HepG2 (cell line): ENCODE measurements around the gene BAHD1. TPM values are rescaled to one million over a fixed set of nuclear protein-coding genes. Genes with fewer than 3 reads are reported as not detected.

Experiments used
- ATF1 ChIP-seq: IDR thresholded peaks from 2 replicates; pipeline ENCODE4 v1.6.1; 2016; ENCODE audit warnings: mild to moderate bottlenecking, control low read depth
- CENPT ChIP-seq: sonication (generic); formaldehyde crosslinking; IDR thresholded peaks from 2 replicates; pipeline ENCODE4 v1.8.0; 2022; ENCODE audit warnings: low read depth, mild to moderate bottlenecking, moderate library complexity, missing genetic modification reagents
- EED ChIP-seq: sonication (generic); formaldehyde crosslinking; IDR thresholded peaks from 2 replicates; pipeline ENCODE4 v1.5.0; 2020; ENCODE audit warnings: mild to moderate bottlenecking, missing genetic modification reagents
- KLF12 ChIP-seq: sonication (generic); formaldehyde crosslinking; IDR thresholded peaks from 2 replicates; pipeline ENCODE4 v1.4.0; 2020; ENCODE audit warnings: missing genetic modification reagents, borderline replicate concordance
- LBX2 ChIP-seq: sonication (generic); formaldehyde crosslinking; IDR thresholded peaks from 2 replicates; pipeline ENCODE4 v1.5.0; 2020; ENCODE audit warnings: missing genetic modification reagents, mild to moderate bottlenecking, borderline replicate concordance
- LCORL ChIP-seq, 2 experiments: fragments of 450-650 bp in 1 of 2; sonication (generic) in 1 of 2; formaldehyde crosslinking in 1 of 2; IDR thresholded peaks; 2 replicates each; pipeline versions ENCODE4 v1.5.0 to v1.6.1; 2017 to 2020; ENCODE audit warnings: antibody characterized with exemption in 1 of 2, missing genetic modification reagents in 1 of 2
- MTF1 ChIP-seq: sonication (generic); formaldehyde crosslinking; IDR thresholded peaks from 2 replicates; pipeline ENCODE4 v1.5.0; 2020; ENCODE audit warnings: missing genetic modification reagents
- PBX3 ChIP-seq: sonication (generic); formaldehyde crosslinking; IDR thresholded peaks from 2 replicates; pipeline ENCODE4 v1.8.1; 2023; ENCODE audit warnings: missing genetic modification reagents, inconsistent platforms, borderline replicate concordance
- RBFOX2 ChIP-seq: fragments of 200-400 bp; formaldehyde crosslinking; IDR thresholded peaks from 2 replicates; pipeline ENCODE4 v1.6.1; 2017; ENCODE audit warnings: low read depth, mild to moderate bottlenecking, low read length
- RELA ChIP-seq: sonication (generic); formaldehyde crosslinking; IDR thresholded peaks from 2 replicates; pipeline ENCODE4 v1.4.0; 2020; ENCODE audit warnings: missing genetic modification reagents
- SAP130 ChIP-seq: IDR thresholded peaks from 2 replicates; pipeline ENCODE4 v1.6.1; 2016; ENCODE audit warnings: low read depth
- SETDB1 ChIP-seq: sonication (generic); formaldehyde crosslinking; IDR thresholded peaks from 2 replicates; pipeline ENCODE4 v1.5.1; 2020; ENCODE audit warnings: missing genetic modification reagents, mild to moderate bottlenecking, borderline replicate concordance
- STAT6 ChIP-seq: sonication (generic); formaldehyde crosslinking; IDR thresholded peaks from 2 replicates; pipeline ENCODE4 v1.4.0; 2020; ENCODE audit warnings: missing genetic modification reagents, mild to moderate bottlenecking, borderline replicate concordance
- SYNCRIP ChIP-seq: fragments of 200-400 bp; formaldehyde crosslinking; IDR thresholded peaks from 2 replicates; pipeline ENCODE4 v1.6.1; 2018; ENCODE audit warnings: mild to moderate bottlenecking, low read depth, low read length; ENCODE audit not compliant: insufficient read depth
- ZNF136 ChIP-seq: sonication (generic); formaldehyde crosslinking; IDR thresholded peaks from 2 replicates; pipeline ENCODE4 v1.8.1; 2022; ENCODE audit warnings: low read depth, mild to moderate bottlenecking, moderate library complexity, missing genetic modification reagents
- ZNF235 ChIP-seq: sonication (generic); formaldehyde crosslinking; IDR thresholded peaks from 2 replicates; pipeline ENCODE4 v1.8.1; 2023; ENCODE audit warnings: mild to moderate bottlenecking, missing genetic modification reagents, borderline replicate concordance
- ZNF441 ChIP-seq: sonication (generic); formaldehyde crosslinking; IDR thresholded peaks from 2 replicates; pipeline ENCODE4 v1.7.0; 2021; ENCODE audit warnings: missing genetic modification reagents, borderline replicate concordance
- ZNF678 ChIP-seq: sonication (generic); formaldehyde crosslinking; IDR thresholded peaks from 2 replicates; pipeline ENCODE4 v1.4.0; 2020; ENCODE audit warnings: mild to moderate bottlenecking, missing genetic modification reagents
- ZNF800 ChIP-seq: sonication (generic); formaldehyde crosslinking; IDR thresholded peaks from 2 replicates; pipeline ENCODE4 v1.4.0; 2020; ENCODE audit warnings: missing genetic modification reagents
- ZSCAN12 ChIP-seq: sonication (generic); formaldehyde crosslinking; IDR thresholded peaks from 2 replicates; pipeline ENCODE4 v1.9.0; 2021; ENCODE audit warnings: mild to moderate bottlenecking, missing genetic modification reagents
- ZSCAN22 ChIP-seq: sonication (generic); formaldehyde crosslinking; IDR thresholded peaks from 2 replicates; pipeline ENCODE4 v1.4.0; 2020; ENCODE audit warnings: mild to moderate bottlenecking, missing genetic modification reagents
- polyA plus RNA-seq, 8 experiments: library from polyadenylated mRNA; depleted of rRNA in 3 of 8; stranded (reverse) in 7 of 8; unstranded in 1 of 8; fragments of >200 nt; fragmentation: Illumina TruSeq in 4 of 8; extraction: Trizol in 4 of 8; gene quantifications; 2 replicates each; pipeline versions ENCODE4 v1.2.1 to v1.2.3, GENCODE V29; 2011 to 2016; ENCODE audit warnings: low read depth in 4 of 8, missing spikeins in 1 of 8, mixed read lengths in 1 of 8; ENCODE audit not compliant: insufficient read depth in 1 of 8
- total RNA-seq, 5 experiments: library from RNA; depleted of rRNA; stranded (reverse); fragments of >200 nt; fragmentation: Illumina TruSeq; extraction: Trizol; gene quantifications; 2 replicates each; pipeline ENCODE4 v1.2.3, GENCODE V29; 2016; ENCODE audit warnings: low read depth in 1 of 5

The BAHD1 gene
- total and polyA plus RNA-seq, 2 of the 13 experiments (the other 11 are each of a cell fraction or from before 2014, with no cell fraction given), result 3.3 to 8.7 TPM

- TF ChIP-seq LBX2, result no peak
- TF ChIP-seq SYNCRIP, result no peak
- TF ChIP-seq EED (CRISPR knock-in tag), result peak; percentile 55; the same call in 1 of the 2 replicates
- no peak for TF ChIP-seq STAT6 (CRISPR knock-in tag)
- no peak for TF ChIP-seq SETDB1 (CRISPR knock-in tag)
- TF ChIP-seq RBFOX2, result peak; percentile 98
- TF ChIP-seq RELA (CRISPR knock-in tag), result no peak
- no peak for TF ChIP-seq ZNF441 (CRISPR knock-in tag)
- no peak for TF ChIP-seq ZSCAN12 (CRISPR knock-in tag)
- no peak for TF ChIP-seq LCORL (IDR thresholded peaks at IDR 0.05)
- TF ChIP-seq LCORL (CRISPR knock-in tag; IDR thresholded peaks at IDR 0.05), result peak; percentile 20; the same call in 1 of the 2 replicates
- peak; percentile 41; the same call in 1 of the 2 replicates for TF ChIP-seq ZNF136 (CRISPR knock-in tag)
- peak; percentile 74; the same call in 1 of the 2 replicates for TF ChIP-seq PBX3 (CRISPR knock-in tag)
- no peak for TF ChIP-seq ZNF235 (CRISPR knock-in tag)
- 0 out of 2 replicates have a peak, but pooled peaks have one; percentile 23 for TF ChIP-seq CENPT (CRISPR knock-in tag)
- no peak for TF ChIP-seq MTF1 (CRISPR knock-in tag)
- no peak for TF ChIP-seq ZNF678 (CRISPR knock-in tag)
- TF ChIP-seq KLF12 (CRISPR knock-in tag), result no peak
- TF ChIP-seq ZNF800 (CRISPR knock-in tag), result no peak
- no peak for TF ChIP-seq ZSCAN22
- peak; percentile 80 for TF ChIP-seq SAP130 (CRISPR knock-in tag)
- TF ChIP-seq ATF1 (CRISPR knock-in tag), result no peak
Observed at GRCh38 chr15:40405501-40406381, 35.0 kb upstream of the BAHD1 start, which contains the start of gene IVD (continued).
